ENCODE results near the gene KCNH5.

DNA sequence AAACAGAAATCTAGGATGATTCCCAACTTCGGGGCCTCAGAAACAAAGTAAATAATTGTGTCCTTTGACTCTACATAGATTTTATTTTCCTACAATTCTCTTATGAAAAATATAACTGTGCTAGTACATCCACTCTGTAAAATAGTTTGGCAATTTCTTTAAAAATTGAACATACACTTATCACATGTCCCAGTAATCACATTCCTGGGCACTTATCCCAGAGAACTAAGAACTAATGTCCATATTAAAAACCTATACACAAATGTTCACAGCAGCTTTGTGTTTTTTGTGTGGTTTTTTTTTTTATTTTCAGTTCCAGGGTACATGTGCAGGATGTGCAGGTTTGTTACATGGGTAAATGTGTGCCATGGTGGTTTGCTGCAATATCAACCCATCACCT lies 99.0 kb downstream of the KCNH5 start:
- no peak for TF ChIP-seq POLR2A (IDR thresholded peaks at IDR 0.05)
- TF ChIP-seq, protein P1, sequence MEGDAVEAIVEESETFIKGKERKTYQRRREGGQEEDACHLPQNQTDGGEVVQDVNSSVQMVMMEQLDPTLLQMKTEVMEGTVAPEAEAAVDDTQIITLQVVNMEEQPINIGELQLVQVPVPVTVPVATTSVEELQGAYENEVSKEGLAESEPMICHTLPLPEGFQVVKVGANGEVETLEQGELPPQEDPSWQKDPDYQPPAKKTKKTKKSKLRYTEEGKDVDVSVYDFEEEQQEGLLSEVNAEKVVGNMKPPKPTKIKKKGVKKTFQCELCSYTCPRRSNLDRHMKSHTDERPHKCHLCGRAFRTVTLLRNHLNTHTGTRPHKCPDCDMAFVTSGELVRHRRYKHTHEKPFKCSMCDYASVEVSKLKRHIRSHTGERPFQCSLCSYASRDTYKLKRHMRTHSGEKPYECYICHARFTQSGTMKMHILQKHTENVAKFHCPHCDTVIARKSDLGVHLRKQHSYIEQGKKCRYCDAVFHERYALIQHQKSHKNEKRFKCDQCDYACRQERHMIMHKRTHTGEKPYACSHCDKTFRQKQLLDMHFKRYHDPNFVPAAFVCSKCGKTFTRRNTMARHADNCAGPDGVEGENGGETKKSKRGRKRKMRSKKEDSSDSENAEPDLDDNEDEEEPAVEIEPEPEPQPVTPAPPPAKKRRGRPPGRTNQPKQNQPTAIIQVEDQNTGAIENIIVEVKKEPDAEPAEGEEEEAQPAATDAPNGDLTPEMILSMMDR (IDR thresholded peaks at IDR 0.05 in 4 of 5, conservative IDR thresholded peaks at IDR 0.05 in 1 of 5), result no peak

Measured in gastrocnemius medialis (tissue), 4 donors.